ENCODE data around the gene NOL6. TPM values are rescaled to one million over a fixed set of nuclear protein-coding genes. Genes with fewer than 3 reads are reported as not detected.
"Not testable (repeated sequence)": the region's sequence is repeated elsewhere in the genome, so short reads cannot be mapped to it uniquely, and the experiment has no call there.

NOL6 gene
- total and polyA plus RNA-seq, 8 donors: 10.9 to 28.2 (median 18.9) TPM

DNA sequence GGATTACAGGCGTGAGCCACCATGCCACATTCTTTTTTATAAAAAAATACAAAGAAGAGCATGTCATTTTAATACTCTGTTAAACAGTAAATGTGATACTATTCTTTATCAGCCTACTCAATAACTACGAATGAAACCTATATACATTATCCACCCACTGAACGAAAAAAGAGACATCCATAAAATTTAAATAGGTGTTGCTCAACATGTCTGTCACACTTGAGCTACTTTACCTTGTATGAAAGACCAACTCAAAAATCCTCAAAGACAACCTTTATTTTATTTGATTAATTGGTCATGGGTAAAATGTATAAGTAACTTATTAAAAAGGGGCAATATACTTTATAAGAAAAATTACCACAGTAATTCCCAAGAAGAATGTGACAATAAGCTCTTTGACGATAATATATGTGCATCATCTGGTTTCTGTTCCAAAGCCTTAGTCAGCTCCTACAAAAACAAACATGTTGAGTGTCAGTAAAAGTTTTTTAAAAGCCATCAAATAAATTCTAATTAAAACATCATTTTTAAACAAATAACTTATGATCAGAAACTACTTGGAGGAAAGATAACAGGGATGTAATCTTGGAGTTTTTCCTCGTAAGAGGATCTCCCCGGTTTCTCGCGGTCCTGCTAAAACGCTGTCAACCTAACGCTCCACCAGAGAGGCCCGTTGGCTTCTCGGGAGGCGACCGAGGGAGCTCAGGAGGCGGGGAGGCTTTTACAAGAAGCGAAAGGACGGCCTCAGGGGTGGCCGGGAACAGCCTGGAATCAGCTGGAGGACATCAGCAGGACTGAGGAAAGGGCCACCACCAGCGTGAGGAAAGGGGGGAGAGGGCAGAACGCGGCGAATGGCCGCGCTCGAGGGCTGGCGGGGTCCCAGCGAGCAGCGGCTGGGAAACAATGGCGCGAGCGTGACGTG is 36.8 kb upstream of the NOL6 start:
- ATAC-seq: peak; percentile 87 to 91 (median 90)
- peak; percentile 83 for FAIRE-seq
- H3K27me3 ChIP-seq: no peaks in the 10 kb centered on the region
- 6 to 9% methylated on average over 32 of the region's 32 CpGs for WGBS, 2 donors
- H3K4me3 ChIP-seq: peak overlapping the region; percentile 37 to 51 (median 42)
- no peaks in the 10 kb centered on the region for H3K9me3 ChIP-seq
- DNase-seq: peak; percentile 24 to 80 (median 52)
- intact Hi-C loops (cut with DNase I): no loop called here
- TF ChIP-seq, protein P1, sequence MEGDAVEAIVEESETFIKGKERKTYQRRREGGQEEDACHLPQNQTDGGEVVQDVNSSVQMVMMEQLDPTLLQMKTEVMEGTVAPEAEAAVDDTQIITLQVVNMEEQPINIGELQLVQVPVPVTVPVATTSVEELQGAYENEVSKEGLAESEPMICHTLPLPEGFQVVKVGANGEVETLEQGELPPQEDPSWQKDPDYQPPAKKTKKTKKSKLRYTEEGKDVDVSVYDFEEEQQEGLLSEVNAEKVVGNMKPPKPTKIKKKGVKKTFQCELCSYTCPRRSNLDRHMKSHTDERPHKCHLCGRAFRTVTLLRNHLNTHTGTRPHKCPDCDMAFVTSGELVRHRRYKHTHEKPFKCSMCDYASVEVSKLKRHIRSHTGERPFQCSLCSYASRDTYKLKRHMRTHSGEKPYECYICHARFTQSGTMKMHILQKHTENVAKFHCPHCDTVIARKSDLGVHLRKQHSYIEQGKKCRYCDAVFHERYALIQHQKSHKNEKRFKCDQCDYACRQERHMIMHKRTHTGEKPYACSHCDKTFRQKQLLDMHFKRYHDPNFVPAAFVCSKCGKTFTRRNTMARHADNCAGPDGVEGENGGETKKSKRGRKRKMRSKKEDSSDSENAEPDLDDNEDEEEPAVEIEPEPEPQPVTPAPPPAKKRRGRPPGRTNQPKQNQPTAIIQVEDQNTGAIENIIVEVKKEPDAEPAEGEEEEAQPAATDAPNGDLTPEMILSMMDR (IDR thresholded peaks at IDR 0.05): no peak
- no peaks in the 10 kb centered on the region for H3K36me3 ChIP-seq
- peaks cover 0 to 3% (median 0%) of the 10 kb centered on the region in 3 donors for H3K4me1 ChIP-seq
- H3K27ac ChIP-seq: peak overlapping the region; percentile 65 to 85 (median 74)

DNA sequence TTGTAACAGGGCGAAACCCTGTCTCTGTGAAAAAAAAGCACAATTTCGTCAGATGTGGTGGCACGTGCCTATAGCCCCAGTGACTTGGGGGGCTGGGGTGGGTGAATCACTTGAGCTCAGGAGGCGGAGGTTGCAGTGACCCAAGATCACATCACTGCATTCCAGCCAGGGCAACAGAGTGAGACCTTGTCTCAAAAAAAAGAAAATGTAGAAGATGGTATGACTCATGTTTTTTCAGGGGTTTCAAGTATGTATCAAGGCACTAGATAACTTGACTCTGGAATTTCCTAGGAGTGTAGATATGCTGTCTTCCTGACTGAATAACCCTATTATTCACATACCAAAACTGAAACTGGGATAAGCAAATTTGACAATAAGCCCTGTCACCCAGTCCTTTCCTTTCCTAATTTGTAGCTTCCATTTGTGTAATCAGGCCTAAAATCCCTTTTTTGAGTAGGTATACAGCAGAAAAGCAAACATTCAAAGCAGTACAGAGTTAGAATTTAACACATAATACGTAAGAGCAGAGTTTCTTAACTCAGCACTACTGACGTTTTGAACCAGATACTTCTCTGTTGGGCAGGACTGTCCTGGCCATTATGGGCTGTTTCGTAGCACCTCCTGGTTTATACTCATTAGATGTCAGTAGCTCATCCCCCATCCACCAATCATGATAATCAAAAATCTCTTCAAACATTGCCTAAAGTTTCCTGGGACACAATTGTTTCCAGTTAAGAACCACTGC is 33.1 kb upstream of the NOL6 start:
- intact Hi-C loops (cut with DNase I): no loop called here
- H3K9me3 ChIP-seq: no peaks in the 10 kb centered on the region
- H3K36me3 ChIP-seq: no peaks in the 10 kb centered on the region
- ATAC-seq: peak in 1 of 4 donors; percentile 29
- peaks cover 0 to 3% (median 0%) of the 10 kb centered on the region in 3 donors for H3K4me1 ChIP-seq
- no peak overlapping the region for H3K27ac ChIP-seq
- FAIRE-seq: no peak
- TF ChIP-seq, protein P1 (IDR thresholded peaks at IDR 0.05): no peak
- DNase-seq: no peak
- no peaks in the 10 kb centered on the region for H3K27me3 ChIP-seq
- 76 to 86% methylated on average over 7 of the region's 7 CpGs for WGBS, 2 donors
- H3K4me3 ChIP-seq: no peak overlapping the region

DNA sequence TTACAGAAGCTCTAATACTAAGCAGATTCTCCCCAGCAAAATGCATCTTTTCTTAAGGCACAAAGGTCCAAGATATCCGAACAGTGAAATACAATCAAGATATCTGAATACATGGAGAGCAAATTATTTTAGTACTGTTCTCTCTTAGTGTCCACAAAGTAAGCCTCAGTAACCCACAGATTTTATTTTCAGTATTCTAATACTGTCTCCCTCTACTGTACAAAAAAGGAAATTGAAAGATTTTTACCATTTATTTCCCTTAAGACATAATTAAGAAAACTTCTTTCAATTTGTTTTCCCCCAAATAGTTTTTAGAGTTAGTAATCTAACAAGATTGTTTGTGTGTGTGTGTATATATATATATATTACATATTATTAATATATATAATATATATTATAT is 24.7 kb upstream of the NOL6 start:
- H3K27ac ChIP-seq: no peak overlapping the region
- 41 to 54% methylated on average over 1 of the region's 1 CpG for WGBS, 2 donors
- H3K36me3 ChIP-seq: no peaks in the 10 kb centered on the region
- ATAC-seq (no peak), DNase-seq (no peak), FAIRE-seq (peak; percentile 93)
- H3K4me1 ChIP-seq: peaks cover 6 to 8% (median 8%) of the 10 kb centered on the region in 3 donors
- H3K4me3 ChIP-seq: no peak overlapping the region
- no peaks in the 10 kb centered on the region for H3K27me3 ChIP-seq
- intact Hi-C loops (cut with DNase I): no loop called here
- TF ChIP-seq, protein P1 (IDR thresholded peaks at IDR 0.05): no peak
- no peaks in the 10 kb centered on the region for H3K9me3 ChIP-seq

DNA sequence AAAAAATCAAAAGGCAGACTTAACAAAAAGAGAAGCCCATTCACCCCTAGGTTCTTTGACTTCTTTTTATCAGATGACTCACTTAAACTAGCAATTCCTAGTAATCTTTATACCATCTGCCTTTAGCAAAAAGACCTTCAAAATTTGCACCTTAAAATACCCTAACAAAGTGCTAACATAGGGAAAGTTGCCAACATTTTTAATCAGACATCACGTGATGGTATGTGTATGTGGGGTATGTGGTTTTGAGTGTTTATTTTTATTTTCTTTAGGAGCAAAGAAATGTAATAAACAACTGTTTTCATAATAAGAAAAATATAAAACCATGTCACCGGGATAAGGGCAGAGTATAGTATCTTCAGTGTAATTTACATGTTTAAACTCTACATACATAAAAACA is 20.1 kb upstream of the NOL6 start:
- FAIRE-seq; intact Hi-C loops (cut with DNase I); H3K4me3 ChIP-seq: not testable (repeated sequence)

DNA sequence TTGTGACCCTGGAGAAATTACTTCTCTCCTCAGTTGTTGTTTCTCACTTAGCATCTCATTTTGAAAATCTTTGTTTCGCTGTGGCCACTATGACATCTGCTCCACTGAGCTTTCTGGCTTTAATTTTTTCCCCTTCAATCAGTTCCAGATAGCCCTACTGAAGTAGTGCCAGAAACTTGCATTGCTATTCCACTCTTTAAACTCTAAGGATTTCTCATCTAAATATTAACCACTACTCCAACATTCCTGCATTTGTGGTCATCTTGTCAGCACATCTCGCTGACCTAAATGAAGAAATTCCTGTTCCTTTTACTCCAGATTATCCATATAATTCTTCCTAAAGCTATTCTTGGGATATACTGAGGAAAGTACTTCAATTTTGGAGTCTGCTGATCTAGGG is 15.3 kb upstream of the NOL6 start:
- Histone ChIP-seq H3K36me3 (no peaks in the 10 kb centered on the region), H3K27ac (no peak overlapping the region), H3K4me3 (no peak overlapping the region), H3K9me3 (no peaks in the 10 kb centered on the region), H3K4me1 (peaks cover 5 to 7% (median 5%) of the 10 kb centered on the region in 3 donors), H3K27me3 (no peaks in the 10 kb centered on the region)
- DNase-seq: no peak
- TF ChIP-seq, protein P1 (IDR thresholded peaks at IDR 0.05): no peak
- WGBS, 2 donors: 61 to 66% methylated on average over 2 of the region's 2 CpGs
- intact Hi-C loops (cut with DNase I): no loop called here
- FAIRE-seq: no peak
- ATAC-seq: no peak

More for the DNA sequence above, 20.1 kb upstream of the NOL6 start:
- H3K9me3 ChIP-seq, DNase-seq, H3K27me3 ChIP-seq, H3K36me3 ChIP-seq, H3K4me1 ChIP-seq: not testable (repeated sequence)
- 16 to 18% methylated on average over 2 of the region's 2 CpGs for WGBS, 2 donors
- ATAC-seq: peak in 3 of 4 donors; percentile 9 to 27 (median 9)
- H3K27ac ChIP-seq: peak overlapping the region in 1 of 4 donors; percentile 39

DNA sequence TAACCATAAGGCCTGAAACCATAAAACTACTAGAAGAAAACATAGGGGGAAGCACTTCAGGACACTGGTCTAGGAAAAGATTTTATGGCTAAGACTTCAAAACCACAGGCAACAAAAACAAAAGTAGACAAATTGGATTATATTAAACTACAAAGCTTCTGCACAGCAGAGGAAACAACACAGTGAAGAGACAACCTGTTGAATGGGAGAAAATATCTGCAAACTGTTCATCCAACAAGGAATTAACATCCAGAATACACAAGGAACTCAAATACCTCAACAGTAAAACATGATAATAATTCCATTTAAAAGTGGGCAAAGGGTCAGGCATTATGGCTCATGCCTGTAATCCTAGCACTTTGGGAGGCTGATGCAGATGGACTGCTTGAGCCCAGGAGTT is 11.6 kb upstream of the NOL6 start:
- H3K27ac ChIP-seq: not testable (repeated sequence)

More for the DNA sequence above, 11.6 kb upstream of the NOL6 start:
- intact Hi-C loops (cut with DNase I); ATAC-seq; H3K4me1 ChIP-seq; DNase-seq; FAIRE-seq; H3K36me3 ChIP-seq; H3K9me3 ChIP-seq; H3K4me3 ChIP-seq; H3K27me3 ChIP-seq: not testable (repeated sequence)
